Rectal smooth muscle tissue (tissue), 1 donor: Measurements from ENCODE around the gene ADCY4.

Experiments
- H3K27ac ChIP-seq: one replicate; pipeline ENCODE4 v1.7.0; 2013; ENCODE audit warnings: low read depth, low read length, inconsistent platforms
- H3K27me3 ChIP-seq: one replicate; pipeline ENCODE4 v1.7.0; 2013; ENCODE audit warnings: low read length; ENCODE audit not compliant: control insufficient read depth, insufficient read depth
- H3K36me3 ChIP-seq: one replicate; pipeline ENCODE4 v1.7.0; 2013; ENCODE audit warnings: low read length; ENCODE audit not compliant: control insufficient read depth, insufficient read depth
- H3K4me1 ChIP-seq: one replicate; pipeline ENCODE4 v1.7.0; 2013; ENCODE audit warnings: low read length; ENCODE audit not compliant: control insufficient read depth, insufficient read depth
- H3K4me3 ChIP-seq: one replicate; pipeline ENCODE4 v1.7.0; 2013; ENCODE audit warnings: low read length
- H3K9ac ChIP-seq: one replicate; pipeline ENCODE4 v1.7.0; 2013; ENCODE audit warnings: low read length

ADCY4 gene

DNA sequence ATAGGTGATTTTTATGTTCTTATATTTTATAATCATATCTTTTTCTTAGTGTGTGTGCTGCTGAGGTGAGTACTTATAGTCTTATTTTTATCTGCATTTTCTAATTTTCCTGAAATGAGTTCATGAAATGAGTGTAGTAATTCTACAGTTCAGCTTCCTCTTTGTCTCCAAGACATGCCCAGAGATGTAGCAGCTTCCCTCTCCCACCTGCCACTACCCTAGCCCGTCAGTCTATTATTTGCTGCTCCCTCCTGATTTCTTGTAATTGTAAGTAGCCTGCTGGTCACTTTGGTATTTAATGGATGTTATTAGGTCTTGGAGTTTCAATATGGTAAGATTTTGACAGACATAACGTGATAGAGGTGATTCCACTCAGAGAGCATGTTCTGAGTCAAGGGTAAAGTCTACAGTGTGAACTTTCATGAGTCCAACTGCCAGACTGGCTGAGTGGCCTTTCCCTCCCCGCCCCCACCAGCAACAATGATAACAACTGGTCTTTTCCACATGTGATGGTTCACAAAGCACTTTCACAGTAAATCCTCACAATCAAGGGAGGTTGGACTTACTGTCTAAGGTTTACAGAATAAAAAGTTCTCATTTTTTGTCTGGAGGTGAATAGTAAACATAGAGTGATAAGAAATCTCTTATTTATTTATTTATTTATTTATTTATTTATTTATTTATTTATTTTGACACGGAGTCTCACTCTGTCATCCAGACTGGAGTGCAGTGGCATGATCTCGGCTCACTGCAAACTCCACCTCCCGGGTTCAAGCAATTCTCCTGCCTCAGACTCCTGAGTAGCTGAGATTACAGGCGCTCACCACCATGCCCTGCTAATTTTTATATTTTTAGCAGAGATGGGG is 9.2 kb upstream of the ADCY4 start:
- H3K27ac ChIP-seq = no peak overlapping the region
- H3K4me1 ChIP-seq = no peaks in the 10 kb centered on the region
- H3K36me3 ChIP-seq = no peaks in the 10 kb centered on the region
- H3K27me3 ChIP-seq = no peaks in the 10 kb centered on the region
- H3K4me3 ChIP-seq = no peak overlapping the region
- no peak overlapping the region for H3K9ac ChIP-seq

DNA sequence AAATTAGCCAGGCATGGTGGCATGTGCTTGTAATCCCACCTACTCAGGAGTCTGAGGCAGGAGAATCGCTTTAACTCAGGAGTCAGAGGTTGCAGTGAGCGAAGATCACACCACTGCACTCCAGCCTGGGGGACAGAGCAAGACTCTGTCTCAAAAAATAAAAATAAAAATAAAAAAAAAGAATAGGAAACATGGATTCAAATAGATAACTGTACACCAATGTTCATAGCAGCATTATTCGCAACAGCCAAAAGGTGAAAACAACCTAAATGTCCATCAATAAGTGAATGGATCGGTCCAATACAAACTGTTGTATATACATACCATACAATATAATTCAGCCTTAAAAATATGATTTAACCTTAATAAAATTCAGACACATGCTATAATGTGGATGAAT is 8.0 kb upstream of the ADCY4 start:
- no peak overlapping the region for H3K27ac ChIP-seq
- no peaks in the 10 kb centered on the region for H3K36me3 ChIP-seq
- no peaks in the 10 kb centered on the region for H3K4me1 ChIP-seq
- H3K4me3 ChIP-seq = no peak overlapping the region
- H3K9ac ChIP-seq = no peak overlapping the region
- no peaks in the 10 kb centered on the region for H3K27me3 ChIP-seq

DNA sequence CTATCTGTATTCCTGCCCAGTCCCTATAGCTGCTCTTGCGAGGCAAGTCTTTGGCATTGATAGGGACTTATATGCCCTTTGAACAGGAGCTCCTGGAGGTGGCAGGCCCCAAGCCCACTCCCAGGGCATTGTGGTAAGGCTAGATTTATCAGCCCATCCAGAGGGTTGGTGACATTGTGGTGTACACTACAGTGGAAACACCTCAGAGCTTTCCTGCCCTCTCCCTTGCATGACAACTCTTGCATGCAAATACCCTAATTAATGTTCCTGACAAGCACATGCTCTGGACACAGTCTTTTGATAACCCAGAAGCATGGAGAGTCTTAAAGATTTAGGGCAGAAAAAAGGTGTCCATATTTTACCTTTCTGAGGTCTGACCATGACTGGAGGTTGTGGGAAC is 5.7 kb upstream of the ADCY4 start:
- Histone ChIP-seq H3K9ac (no peak overlapping the region), H3K27ac (no peak overlapping the region), H3K27me3 (peaks cover 2% of the 10 kb centered on the region), H3K4me1 (no peaks in the 10 kb centered on the region), H3K4me3 (no peak overlapping the region), H3K36me3 (peaks cover 2% of the 10 kb centered on the region)

DNA sequence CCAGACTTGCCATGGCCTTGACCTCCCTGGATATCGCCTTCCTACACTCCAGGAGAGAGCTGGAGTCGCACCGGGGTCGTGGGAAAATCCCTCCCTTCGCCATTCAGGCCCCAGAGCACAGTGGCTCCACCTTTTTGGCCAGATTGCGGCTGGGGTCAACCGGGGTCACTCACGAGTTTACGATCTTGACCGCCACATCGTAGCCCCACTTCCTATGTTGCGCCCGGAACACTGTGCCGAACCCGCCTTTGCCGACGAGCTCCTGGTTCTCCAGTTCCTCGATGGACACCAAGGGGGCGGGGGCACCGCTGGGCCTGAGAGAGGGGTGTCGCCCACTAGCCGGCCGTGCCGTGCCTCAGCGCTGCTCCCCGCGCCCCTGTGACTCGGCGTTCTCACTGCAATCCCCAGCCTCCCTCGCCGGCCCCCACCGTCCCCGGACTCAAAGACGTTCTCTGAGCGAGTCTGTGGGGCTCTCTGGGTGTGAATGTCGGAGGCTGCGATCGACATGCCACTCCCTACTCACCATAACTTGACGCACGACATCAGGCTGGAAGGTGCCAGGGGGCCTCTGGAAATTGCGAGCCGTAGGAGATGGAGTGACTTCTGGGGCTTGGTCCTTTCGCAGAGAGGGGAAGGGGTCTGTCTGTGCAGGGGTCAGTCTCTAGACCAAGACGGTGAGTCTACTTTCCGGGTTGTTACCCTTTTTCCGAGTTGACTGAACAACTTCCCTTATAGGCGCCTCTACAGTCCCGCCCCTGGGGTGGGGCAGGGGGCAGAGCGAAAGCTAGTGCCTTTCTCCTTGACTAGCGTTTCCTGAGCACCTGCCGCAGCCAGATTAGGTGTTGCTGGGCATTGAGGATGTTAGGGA is 4.6 kb upstream of the ADCY4 start, which contains the start of gene RIPK3:
Gene RIPK3 (minus strand): TSS at position 708 of the 868 bp plus-strand sequence. CDS start 165 bp downstream, at position 543.
- H3K4me1 ChIP-seq = no peaks in the 10 kb centered on the region
- peak within 1 kb of the TSS; percentile 78 for H3K4me3 ChIP-seq
- peak within 1 kb of the TSS; percentile 21 for H3K9ac ChIP-seq
- H3K27ac ChIP-seq = no peak within 1 kb of the TSS
- H3K36me3 ChIP-seq = peaks cover 2% of the 10 kb centered on the region
- peaks cover 7% of the 10 kb centered on the region for H3K27me3 ChIP-seq

DNA sequence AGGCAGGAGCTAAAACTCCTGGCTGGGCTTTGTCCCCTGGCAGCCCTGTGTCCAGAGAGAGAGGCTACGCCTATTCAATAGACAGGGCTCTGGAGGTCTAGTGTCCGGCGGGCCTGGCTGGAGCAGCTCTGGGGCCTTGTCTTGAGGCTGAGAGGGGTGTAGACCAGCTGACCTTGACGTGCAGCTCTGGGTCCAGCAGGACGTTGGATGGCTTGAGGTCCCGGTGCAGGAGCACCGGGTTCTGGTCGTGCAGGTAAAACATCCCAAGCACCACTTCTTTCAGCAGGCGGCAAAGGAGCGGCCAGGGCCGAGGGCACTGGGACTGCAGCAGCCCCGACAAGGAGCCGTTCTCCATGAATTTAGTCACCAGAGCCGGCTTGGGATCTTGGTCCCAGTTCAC is 4.0 kb upstream of the ADCY4 start:
- no peak overlapping the region for H3K27ac ChIP-seq
- peaks cover 2% of the 10 kb centered on the region for H3K36me3 ChIP-seq
- H3K27me3 ChIP-seq = peaks cover 10% of the 10 kb centered on the region
- no peak overlapping the region for H3K9ac ChIP-seq
- no peaks in the 10 kb centered on the region for H3K4me1 ChIP-seq
- H3K4me3 ChIP-seq = peak overlapping the region; percentile 78

DNA sequence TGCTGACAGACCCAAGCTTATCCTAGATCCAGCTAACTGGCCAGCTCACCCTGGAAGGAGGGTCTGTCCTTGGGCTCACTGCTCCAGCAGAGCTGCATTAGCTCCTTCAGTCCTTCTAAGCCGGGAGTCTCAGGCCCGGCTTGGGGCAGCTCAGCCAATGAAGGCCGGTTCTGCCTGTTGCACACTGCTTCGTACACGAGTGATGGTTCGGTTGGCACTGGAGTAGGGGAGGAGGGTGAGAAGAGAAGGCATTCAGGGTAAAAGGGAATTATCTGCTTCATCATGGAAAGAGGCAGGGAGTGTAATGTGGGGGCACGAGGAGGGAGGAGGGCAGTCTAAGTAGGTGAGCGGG is 2.9 kb upstream of the ADCY4 start:
- no peaks in the 10 kb centered on the region for H3K4me1 ChIP-seq
- no peak overlapping the region for H3K9ac ChIP-seq
- H3K27me3 ChIP-seq = peaks cover 10% of the 10 kb centered on the region

DNA sequence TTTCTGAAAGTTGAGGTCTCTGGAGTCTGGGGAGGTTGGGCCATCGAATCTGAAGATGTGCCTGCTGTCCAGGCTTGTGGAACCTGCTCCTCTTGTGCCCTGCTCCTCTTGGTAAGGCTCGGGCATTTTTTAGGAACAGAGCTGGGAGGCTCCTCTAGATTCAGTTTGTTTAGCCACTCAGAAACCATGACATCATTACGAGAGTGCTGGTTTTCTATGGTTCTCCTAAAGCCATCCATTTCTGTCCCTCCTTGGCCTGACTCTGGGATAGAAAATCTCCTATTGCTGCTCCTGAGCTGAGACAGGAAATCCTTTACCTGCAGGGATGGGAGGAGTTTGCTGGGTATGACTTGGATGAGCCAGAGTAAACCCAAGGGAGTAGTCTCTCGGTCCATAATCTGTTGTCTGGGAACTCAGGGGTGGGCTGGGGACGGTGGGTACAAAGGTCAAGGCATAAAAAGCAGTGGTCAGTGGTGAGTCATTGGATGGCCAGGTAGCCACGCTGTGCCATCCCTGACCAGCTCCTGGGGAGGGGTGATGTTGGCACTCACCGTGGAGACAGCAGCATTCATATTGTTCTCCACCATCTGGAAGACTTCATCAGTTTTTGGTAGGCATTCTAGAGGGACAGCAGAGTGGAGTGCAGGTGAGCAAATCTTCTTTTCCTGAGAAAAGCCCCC is 2.4 kb upstream of the ADCY4 start:
- no peak overlapping the region for H3K9ac ChIP-seq
- H3K27me3 ChIP-seq = peaks cover 10% of the 10 kb centered on the region
- no peak overlapping the region for H3K27ac ChIP-seq
- no peak overlapping the region for H3K4me3 ChIP-seq
- no peaks in the 10 kb centered on the region for H3K4me1 ChIP-seq
- peaks cover 2% of the 10 kb centered on the region for H3K36me3 ChIP-seq

More for the DNA sequence above, 2.9 kb upstream of the ADCY4 start:
- Histone ChIP-seq H3K27ac (no peak overlapping the region), H3K36me3 (peaks cover 2% of the 10 kb centered on the region), H3K4me3 (peak overlapping the region; percentile 19)

DNA sequence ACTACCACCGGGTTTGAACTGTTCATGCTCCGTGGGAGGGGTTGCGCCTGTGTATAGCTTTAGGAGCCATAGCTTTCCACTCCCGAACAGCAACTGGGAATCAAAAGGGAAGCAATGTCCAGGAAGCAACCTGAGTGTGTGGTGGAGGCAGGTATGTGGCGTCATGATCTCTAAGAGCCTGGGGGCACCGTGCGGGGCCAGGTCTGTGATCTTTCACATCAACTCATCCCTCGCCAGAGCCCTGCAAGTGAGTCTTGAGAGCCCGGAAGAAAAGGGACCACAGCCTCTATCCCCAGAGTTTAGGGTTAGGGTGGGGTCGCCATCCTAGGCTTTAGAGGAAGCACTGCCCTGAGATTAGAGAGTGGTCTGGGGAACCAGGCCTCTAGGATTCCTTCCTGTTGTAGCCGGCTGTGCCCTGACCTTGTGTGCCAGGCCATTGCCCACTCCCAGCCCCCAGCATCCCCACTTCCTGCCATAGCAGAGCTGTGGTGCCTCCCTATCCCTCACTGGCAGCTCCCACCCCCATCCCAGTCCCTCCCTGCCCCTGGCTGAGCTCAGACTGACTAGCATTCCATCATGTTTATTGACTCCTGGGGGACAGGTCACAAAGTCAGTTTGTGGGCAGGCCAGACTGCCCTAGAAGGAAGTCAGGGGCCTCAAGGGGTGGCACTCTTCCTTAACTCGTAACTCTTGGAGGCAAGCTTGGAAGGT is 745 bp upstream of the ADCY4 start:
- peaks cover 2% of the 10 kb centered on the region for H3K36me3 ChIP-seq
- no peak overlapping the region for H3K4me3 ChIP-seq
- H3K27me3 ChIP-seq = peaks cover 10% of the 10 kb centered on the region
- no peak overlapping the region for H3K27ac ChIP-seq
- no peaks in the 10 kb centered on the region for H3K4me1 ChIP-seq
- H3K9ac ChIP-seq = no peak overlapping the region

DNA sequence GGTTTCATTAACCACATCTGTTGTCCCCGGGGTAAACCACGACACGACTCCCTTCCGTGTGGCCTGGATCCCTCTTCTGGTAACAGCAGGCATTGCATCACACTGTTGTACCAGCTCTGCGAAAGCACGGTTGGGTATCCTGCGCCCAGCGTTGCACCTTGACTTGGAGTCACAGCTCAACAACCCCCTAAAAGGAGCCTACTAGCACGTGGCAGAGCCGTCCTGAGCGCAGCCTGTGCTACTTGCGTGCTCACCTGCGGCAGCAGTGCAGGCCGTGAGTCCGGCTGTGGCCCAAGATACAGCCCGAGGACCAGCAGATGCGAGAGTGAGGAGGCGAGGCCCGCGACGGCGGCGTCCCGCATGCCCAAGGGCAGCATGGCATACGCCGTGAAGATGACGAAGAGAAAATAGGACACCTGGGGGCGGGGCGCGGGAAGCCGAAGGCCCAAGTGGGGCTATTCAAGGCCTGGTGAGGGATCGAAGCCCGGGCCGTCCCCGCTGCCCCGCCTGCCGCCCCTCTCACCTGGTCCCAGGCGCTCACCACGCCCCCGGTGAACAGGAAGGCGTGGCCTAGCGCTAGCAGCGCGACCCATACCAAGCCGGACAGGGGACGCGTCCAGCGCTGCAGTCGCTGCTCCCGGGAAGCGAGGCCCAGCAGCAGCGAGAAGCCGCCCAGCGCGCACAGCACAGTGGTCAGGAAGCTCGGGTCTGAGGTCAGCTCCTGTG is 2.4 kb downstream of the ADCY4 start:
- Histone ChIP-seq H3K27ac (no peak overlapping the region), H3K27me3 (peaks cover 13% of the 10 kb centered on the region), H3K9ac (no peak overlapping the region), H3K36me3 (no peaks in the 10 kb centered on the region), H3K4me1 (no peaks in the 10 kb centered on the region), H3K4me3 (peak overlapping the region; percentile 43)

DNA sequence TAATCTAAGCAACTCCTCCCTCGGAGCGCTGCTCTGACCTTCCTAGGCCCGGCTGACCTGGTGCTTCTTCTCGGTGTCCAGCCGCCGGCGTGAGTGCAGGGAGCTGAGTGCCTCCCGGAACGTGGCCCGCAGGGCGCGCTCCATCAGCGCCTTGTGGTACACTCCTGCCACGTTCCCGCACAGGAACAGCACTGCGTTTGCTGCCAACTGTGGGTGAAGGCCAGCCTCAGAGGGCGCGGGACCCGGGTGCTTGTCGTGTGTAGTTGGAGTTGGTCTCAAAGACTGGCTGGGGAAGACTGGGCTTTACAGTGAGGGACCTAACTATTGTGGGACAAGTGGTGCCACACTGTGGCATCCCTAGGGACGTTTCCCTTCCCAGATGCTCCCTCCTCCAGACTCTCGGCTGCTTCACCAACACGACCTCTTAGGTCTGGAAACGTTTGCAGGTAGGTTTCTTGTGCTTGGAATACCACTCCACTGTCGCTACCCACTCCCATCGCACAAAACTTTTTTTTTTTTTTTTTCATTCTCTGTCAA is 3.1 kb downstream of the ADCY4 start:
- Histone ChIP-seq H3K27me3 (peaks cover 13% of the 10 kb centered on the region), H3K4me1 (no peaks in the 10 kb centered on the region), H3K36me3 (no peaks in the 10 kb centered on the region), H3K9ac (no peak overlapping the region), H3K4me3 (no peak overlapping the region), H3K27ac (no peak overlapping the region)

DNA sequence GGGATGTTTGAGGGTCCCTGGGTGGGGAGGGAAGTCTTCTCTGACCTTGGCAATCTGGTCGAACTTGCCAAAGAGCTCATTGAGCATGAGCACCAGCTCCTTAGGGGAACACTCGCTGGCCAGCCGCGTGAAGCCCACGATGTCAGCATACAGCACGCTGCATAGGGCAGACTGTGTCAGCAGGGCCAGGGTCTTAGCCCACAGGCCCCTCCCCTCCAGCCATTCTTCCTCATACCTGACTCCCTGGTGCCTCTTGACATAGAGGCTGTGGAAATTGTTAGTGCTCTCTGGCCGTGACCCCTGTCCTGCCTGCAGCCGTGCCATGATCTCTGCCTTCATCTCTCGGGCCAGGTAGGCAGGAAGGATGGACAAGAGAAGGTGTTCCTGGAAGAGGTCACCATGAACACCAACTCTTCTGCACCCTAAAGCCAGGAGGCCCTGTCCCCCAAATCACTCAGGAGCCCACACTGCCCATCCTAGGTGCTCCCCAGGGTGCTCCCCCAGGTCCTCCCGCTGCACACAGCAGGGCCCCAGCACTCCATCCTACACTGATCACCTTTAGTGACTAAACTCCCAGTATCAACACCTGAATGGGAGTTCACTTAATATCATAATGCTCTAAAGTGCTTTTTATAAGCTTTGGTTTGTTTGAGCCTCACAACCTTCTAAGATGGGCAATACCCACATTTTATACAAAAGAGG is 3.7 kb downstream of the ADCY4 start:
- Histone ChIP-seq H3K36me3 (no peaks in the 10 kb centered on the region), H3K4me3 (no peak overlapping the region), H3K27me3 (peaks cover 13% of the 10 kb centered on the region), H3K9ac (no peak overlapping the region), H3K27ac (no peak overlapping the region), H3K4me1 (no peaks in the 10 kb centered on the region)
